Calu3 (cell line): ENCODE results near the gene CSTA. TPM values are rescaled to one million over a fixed set of nuclear protein-coding genes. Genes with fewer than 3 reads are reported as not detected.

Source experiments
- BruUV-seq: library from RNA; stranded (reverse); fragments of 400-500 nt; replicated peaks from 2 replicates; lab custom pipeline; 2021; lab: Mats Ljungman, UMichigan
- CTCF ChIA-PET: fragments of 300-600 bp; sonication (Branson Sonifier 250); formaldehyde crosslinking; loops from one replicate; lab custom pipeline; 2022; ENCODE audit warnings: antibody characterized with exemption; lab: Charles Lee
- DNase-seq: peaks from one replicate; pipeline ENCODE4 v3.0.0; 2022
- H3K27ac Mint-ChIP-seq: one replicate; pipeline ENCODE4 v1.8.0; 2022; ENCODE audit warnings: mixed read lengths; ENCODE audit not compliant: unreplicated experiment
- H3K27me3 Mint-ChIP-seq: one replicate; pipeline ENCODE4 v1.8.0; 2022; ENCODE audit warnings: mixed read lengths; ENCODE audit not compliant: unreplicated experiment
- H3K36me3 Mint-ChIP-seq: one replicate; pipeline ENCODE4 v1.8.0; 2022; ENCODE audit warnings: mild to moderate bottlenecking, moderate library complexity, mixed read lengths; ENCODE audit not compliant: insufficient read depth, unreplicated experiment
- H3K4me1 Mint-ChIP-seq: one replicate; pipeline ENCODE4 v1.8.0; 2022; ENCODE audit warnings: mild to moderate bottlenecking, low read depth, mixed read lengths; ENCODE audit not compliant: unreplicated experiment
- H3K4me3 Mint-ChIP-seq: one replicate; pipeline ENCODE4 v1.8.0; 2022; ENCODE audit warnings: mild to moderate bottlenecking, low read depth, moderate library complexity, mixed read lengths; ENCODE audit not compliant: unreplicated experiment
- H3K9me3 Mint-ChIP-seq: one replicate; pipeline ENCODE4 v1.8.0; 2022; ENCODE audit warnings: low read depth, mixed read lengths; ENCODE audit not compliant: unreplicated experiment
- intact Hi-C: fragments of 100-400 bp; cut with micrococcal nuclease; formaldehyde crosslinking; loops from one replicate; pipeline ENCODE4 v1.10.0; 2022; ENCODE audit not compliant: unreplicated experiment
- total RNA-seq: library from RNA; stranded (reverse); gene quantifications from 2 replicates; pipeline ENCODE4 v1.2.3, GENCODE V29; 2022
- TF ChIP-seq, protein P1 (sequence below): fragments of 200-600 bp; IDR thresholded peaks from one replicate; pipeline ENCODE4 v1.8.0; 2022; ENCODE audit warnings: antibody characterized with exemption; ENCODE audit not compliant: unreplicated experiment

Gene CSTA
- total RNA-seq, 1 experiment from 2014 or later, result not detected

DNA sequence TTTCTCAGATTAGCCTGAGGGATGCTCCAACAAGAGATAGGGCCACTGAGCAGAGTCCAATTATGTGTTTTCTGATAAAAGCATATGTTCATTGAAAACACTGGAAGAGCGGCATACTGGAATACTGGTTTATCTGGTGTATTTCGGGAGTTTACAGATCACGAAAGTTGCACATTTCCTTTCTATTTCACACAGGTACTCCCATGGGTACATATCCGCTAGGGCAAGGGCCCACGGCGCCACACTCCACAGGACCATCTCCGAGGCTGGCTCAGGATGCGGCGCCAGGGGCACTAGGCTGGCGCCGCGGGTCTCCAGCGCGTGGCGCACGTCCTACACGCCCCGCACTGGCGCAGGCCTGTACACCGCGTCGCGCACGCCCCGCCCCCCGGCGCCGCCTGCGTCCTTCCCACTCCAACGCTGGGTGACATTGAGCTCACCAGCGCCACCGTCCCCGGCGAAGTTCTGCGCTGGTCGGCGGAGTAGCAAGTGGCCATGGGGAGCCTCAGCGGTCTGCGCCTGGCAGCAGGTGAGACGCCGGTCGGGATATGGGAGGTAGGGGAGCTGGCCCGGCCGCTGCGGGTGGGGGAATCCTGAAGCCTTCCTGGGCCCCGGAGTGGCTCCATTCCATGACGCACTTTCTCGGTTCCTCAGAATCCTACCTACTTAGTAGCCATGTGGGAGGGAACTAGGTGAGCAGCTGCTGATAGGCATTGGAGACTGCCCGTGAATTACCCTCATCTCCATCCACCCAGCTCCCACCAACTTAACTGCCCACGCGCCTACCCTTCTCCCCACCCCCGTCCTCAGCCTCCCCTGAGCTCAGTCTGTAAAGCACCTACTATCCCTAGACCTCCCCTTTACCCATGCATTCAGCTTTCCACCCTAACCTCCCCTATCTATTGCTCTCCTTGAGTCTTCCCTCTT is 59.0 kb downstream of the CSTA start, which contains the start of gene FAM162A:
FAM162A (plus strand) TSS at position 412 of the 927 bp plus-strand sequence; CDS start at position 496, 84 bp downstream.
- H3K36me3 Mint-ChIP-seq, result peaks cover 22% of the 10 kb centered on the region
- TF ChIP-seq, protein P1, sequence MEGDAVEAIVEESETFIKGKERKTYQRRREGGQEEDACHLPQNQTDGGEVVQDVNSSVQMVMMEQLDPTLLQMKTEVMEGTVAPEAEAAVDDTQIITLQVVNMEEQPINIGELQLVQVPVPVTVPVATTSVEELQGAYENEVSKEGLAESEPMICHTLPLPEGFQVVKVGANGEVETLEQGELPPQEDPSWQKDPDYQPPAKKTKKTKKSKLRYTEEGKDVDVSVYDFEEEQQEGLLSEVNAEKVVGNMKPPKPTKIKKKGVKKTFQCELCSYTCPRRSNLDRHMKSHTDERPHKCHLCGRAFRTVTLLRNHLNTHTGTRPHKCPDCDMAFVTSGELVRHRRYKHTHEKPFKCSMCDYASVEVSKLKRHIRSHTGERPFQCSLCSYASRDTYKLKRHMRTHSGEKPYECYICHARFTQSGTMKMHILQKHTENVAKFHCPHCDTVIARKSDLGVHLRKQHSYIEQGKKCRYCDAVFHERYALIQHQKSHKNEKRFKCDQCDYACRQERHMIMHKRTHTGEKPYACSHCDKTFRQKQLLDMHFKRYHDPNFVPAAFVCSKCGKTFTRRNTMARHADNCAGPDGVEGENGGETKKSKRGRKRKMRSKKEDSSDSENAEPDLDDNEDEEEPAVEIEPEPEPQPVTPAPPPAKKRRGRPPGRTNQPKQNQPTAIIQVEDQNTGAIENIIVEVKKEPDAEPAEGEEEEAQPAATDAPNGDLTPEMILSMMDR, result peak; percentile 39
- BruUV-seq, result no TSS peak
- no peaks in the 10 kb centered on the region for H3K27me3 Mint-ChIP-seq
- peak; percentile 97 for DNase-seq
- intact Hi-C loops, result no loop called here
- no peaks in the 10 kb centered on the region for H3K9me3 Mint-ChIP-seq
- CTCF ChIA-PET, result interaction anchor here (0.6 to 2.9 kb wide), 10 partner anchors 9 to 296 kb away, joined by 3 to 24 read pairs (median 5); partner anchors contain the start of genes DTX3L, PARP9 and WDR5B
- peak within 1 kb of the TSS; percentile 78 for H3K27ac Mint-ChIP-seq
- peaks cover 9% of the 10 kb centered on the region for H3K4me1 Mint-ChIP-seq
- H3K4me3 Mint-ChIP-seq, result peak within 1 kb of the TSS; percentile 87

DNA sequence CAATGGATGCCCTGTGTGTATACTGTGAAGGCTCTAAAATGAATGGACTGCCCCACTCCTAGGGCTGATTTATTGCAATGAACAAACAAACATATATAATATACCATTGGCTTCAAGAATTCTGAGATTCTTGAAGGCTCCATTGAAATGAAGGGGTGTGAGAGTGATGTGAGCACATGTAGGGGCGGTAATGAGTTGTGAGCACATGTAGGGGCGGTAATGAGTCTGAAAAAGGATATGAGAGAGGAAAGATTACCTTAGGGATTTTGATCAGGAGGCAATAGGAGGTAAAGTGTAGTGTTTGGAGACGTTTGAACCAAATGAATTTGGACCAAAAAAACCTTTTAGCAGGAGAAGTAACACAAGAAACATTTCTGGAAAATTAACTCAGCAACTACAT is 62.7 kb downstream of the CSTA start:
- H3K27me3 Mint-ChIP-seq, result no peaks in the 10 kb centered on the region
- no peak overlapping the region for H3K4me3 Mint-ChIP-seq
- no peak for DNase-seq
- no peaks in the 10 kb centered on the region for H3K9me3 Mint-ChIP-seq
- H3K4me1 Mint-ChIP-seq, result no peaks in the 10 kb centered on the region
- H3K36me3 Mint-ChIP-seq, result peaks cover 19% of the 10 kb centered on the region
- BruUV-seq, result no TSS peak
- CTCF ChIA-PET, result no interaction called here
- intact Hi-C loops, result no loop called here
- TF ChIP-seq, protein P1, result no peak
- no peak overlapping the region for H3K27ac Mint-ChIP-seq

DNA sequence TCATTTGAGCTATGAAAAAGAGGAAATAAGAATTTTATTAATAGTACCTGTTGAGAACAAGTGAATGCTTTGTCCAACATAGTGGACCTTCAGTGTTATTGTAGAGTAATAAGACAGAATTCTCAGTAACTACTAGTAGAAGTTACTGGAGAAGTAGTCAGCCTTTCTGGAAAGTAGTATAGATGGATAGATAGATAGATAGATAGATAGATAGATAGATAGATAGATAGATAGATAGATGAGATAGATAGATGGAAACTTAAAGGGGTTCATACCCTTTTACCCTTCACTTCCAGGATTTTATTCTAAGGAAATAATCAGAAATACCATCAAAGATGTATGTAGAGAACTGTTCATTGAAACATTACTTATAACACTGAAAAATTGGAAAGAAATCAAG is 64.1 kb downstream of the CSTA start:
- TF ChIP-seq, protein P1, result no peak
- H3K36me3 Mint-ChIP-seq, result peaks cover 4% of the 10 kb centered on the region
- H3K27me3 Mint-ChIP-seq, result no peaks in the 10 kb centered on the region
- intact Hi-C loops, result no loop called here
- DNase-seq, result no peak
- no peaks in the 10 kb centered on the region for H3K9me3 Mint-ChIP-seq
- no peak overlapping the region for H3K4me3 Mint-ChIP-seq
- H3K4me1 Mint-ChIP-seq, result no peaks in the 10 kb centered on the region
- CTCF ChIA-PET, result no interaction called here
- no TSS peak for BruUV-seq
- no peak overlapping the region for H3K27ac Mint-ChIP-seq

DNA sequence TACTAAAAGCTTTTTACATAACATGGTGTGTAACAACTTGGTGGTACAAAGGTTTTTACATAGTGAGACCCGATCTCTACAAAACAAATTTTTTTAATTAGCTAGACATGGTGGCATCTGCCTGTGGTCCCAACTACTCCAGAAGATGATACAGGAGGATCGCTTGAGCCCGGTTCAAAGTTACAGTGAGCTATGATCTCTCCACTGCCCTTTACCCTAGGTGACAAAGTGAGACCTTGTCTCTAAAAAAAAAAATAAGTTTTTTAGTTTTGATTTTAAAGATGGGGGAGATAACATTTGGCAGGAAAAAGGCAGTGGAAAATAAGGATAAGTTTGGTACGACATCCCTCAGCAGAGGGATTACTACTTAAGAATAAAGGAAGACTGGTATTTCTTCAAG is 64.8 kb downstream of the CSTA start:
- intact Hi-C loops, result no loop called here
- DNase-seq, result no peak
- no TSS peak for BruUV-seq
- no peaks in the 10 kb centered on the region for H3K4me1 Mint-ChIP-seq
- H3K36me3 Mint-ChIP-seq, result no peaks in the 10 kb centered on the region
- no peak overlapping the region for H3K4me3 Mint-ChIP-seq
- TF ChIP-seq, protein P1, result no peak
- H3K27me3 Mint-ChIP-seq, result no peaks in the 10 kb centered on the region
- H3K9me3 Mint-ChIP-seq, result no peaks in the 10 kb centered on the region
- no peak overlapping the region for H3K27ac Mint-ChIP-seq
- CTCF ChIA-PET, result no interaction called here
